Activated naive CD4-positive, alpha-beta T cell treated with anti-CD3 and anti-CD28 coated beads, Interleukin-2, amount 10 ng/mL, durations not matched to agents 7 days and 5 days (primary cell): ENCODE measurements around the gene CEACAM7.
"Not testable (repeated sequence)": the region's sequence is repeated elsewhere in the genome, so short reads cannot be mapped to it uniquely, and the experiment has no call there.

Experiments used
- CTCF ChIA-PET: fragments of 350-600 bp; sonication (Branson Sonifier 250); formaldehyde crosslinking; loops from one replicate; lab custom pipeline; 2021; ENCODE audit warnings: antibody characterized with exemption; lab: Charles Lee
- DNase-seq: peaks from one replicate; pipeline ENCODE4 v3.0.0-alpha.2; 2020
- H3K27ac Mint-ChIP-seq: one replicate; pipeline ENCODE4 v1.8.0; 2021; ENCODE audit warnings: mild to moderate bottlenecking, moderate library complexity, mixed read lengths
- H3K27me3 Mint-ChIP-seq: one replicate; pipeline ENCODE4 v1.8.0; 2021; ENCODE audit warnings: mild to moderate bottlenecking, mixed read lengths
- H3K36me3 Mint-ChIP-seq: one replicate; pipeline ENCODE4 v1.8.0; 2021; ENCODE audit warnings: mixed read lengths
- H3K4me1 Mint-ChIP-seq: one replicate; pipeline ENCODE4 v1.8.0; 2021; ENCODE audit warnings: mixed read lengths
- H3K4me3 Mint-ChIP-seq: one replicate; pipeline ENCODE4 v1.8.0; 2021; ENCODE audit warnings: mild to moderate bottlenecking, moderate library complexity, mixed read lengths
- H3K9me3 Mint-ChIP-seq: one replicate; pipeline ENCODE4 v1.8.0; 2021; ENCODE audit warnings: mixed read lengths

Gene CEACAM7

DNA sequence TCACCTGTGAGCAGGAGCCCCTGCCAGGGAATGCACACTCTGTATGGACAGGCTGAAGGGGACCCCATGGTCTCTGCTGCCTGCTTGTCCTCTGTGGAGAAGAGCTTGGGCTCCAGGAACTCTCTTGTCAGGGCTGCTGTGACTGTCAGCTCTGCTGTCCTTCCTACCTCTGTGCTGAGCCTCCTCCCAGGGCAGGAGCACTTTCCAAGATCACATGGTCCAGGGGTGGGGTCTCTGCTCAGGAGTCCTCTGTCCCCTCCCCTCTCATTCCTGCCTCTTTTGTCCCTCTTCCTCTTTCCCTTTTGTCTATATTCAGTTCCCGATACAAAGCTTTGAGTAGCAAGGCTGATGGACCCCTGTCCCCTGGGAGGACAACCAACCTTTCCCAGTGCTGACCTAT is at the start of gene CEACAM7:
Gene CEACAM7, minus strand, starts transcription at position 173 of the 400 bp plus-strand sequence. Its CDS starts 105 bp downstream, at position 68.
- Mint-ChIP-seq H3K27ac (no peak within 1 kb of the TSS), H3K27me3 (peaks cover 54% of the 10 kb centered on the region), H3K9me3 (no peaks in the 10 kb centered on the region), H3K4me1 (no peaks in the 10 kb centered on the region), H3K4me3 (no peak within 1 kb of the TSS), H3K36me3 (no peaks in the 10 kb centered on the region)
- CTCF ChIA-PET, result interaction anchor here (0.6 to 1.2 kb wide), 2 partner anchors 11 to 47 kb away, joined by 3 to 4 read pairs; no protein-coding TSS in a partner anchor
- DNase-seq, result no peak

GRCh38 chr19:41735071-41735600 is 47.1 kb upstream of the CEACAM7 start:
- Mint-ChIP-seq H3K4me1 (peaks cover 4% of the 10 kb centered on the region), H3K4me3 (no peak overlapping the region), H3K27me3 (peaks cover 53% of the 10 kb centered on the region), H3K9me3 (no peaks in the 10 kb centered on the region), H3K27ac (no peak overlapping the region), H3K36me3 (no peaks in the 10 kb centered on the region)
- no peak for DNase-seq
- CTCF ChIA-PET, result interaction anchor here (0.7 to 1.9 kb wide), 6 partner anchors 17 to 93 kb away, joined by 3 to 9 read pairs (median 4); partner anchors contain the start of gene CEACAM7

DNA sequence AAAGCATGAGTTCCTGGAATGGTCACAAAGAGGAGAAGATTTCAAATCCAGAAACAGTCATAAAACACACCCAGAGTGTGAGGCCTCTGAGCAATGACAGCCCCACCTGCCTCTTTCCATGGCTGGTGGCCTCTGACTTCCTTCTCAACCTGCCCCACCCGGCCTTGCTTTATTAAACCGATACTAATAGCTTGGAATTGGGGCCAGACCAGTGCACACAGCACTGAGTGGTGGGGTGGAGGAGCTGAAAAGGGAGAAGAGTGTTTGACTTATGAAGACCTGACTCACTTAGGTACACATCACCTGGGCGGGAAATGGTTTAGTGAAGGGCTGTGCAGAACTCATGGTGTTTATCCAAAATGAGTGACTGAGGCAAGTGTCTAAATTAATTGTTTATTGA is 46.5 kb upstream of the CEACAM7 start:
- Mint-ChIP-seq H3K27me3 (peaks cover 52% of the 10 kb centered on the region), H3K36me3 (no peaks in the 10 kb centered on the region), H3K9me3 (no peaks in the 10 kb centered on the region), H3K4me1 (no peaks in the 10 kb centered on the region), H3K4me3 (no peak overlapping the region), H3K27ac (no peak overlapping the region)
- CTCF ChIA-PET, result interaction anchor here (0.7 to 1.9 kb wide), 4 partner anchors 17 to 46 kb away, joined by 3 to 9 read pairs (median 4); partner anchors contain the start of gene CEACAM7
- no peak for DNase-seq

- H3K27ac Mint-ChIP-seq, result no peak overlapping the region
- H3K4me1 Mint-ChIP-seq, result no peaks in the 10 kb centered on the region
- peaks cover 48% of the 10 kb centered on the region for H3K27me3 Mint-ChIP-seq
- no peaks in the 10 kb centered on the region for H3K36me3 Mint-ChIP-seq
- H3K4me3 Mint-ChIP-seq, result no peak overlapping the region
- DNase-seq, result no peak
- CTCF ChIA-PET, result interaction anchor here (0.6 to 1.9 kb wide), 6 partner anchors 18 to 346 kb away, joined by 3 to 9 read pairs (median 3); no protein-coding TSS in a partner anchor
- no peaks in the 10 kb centered on the region for H3K9me3 Mint-ChIP-seq
Measured at GRCh38 chr19:41734156-41734555, 46.1 kb upstream of the CEACAM7 start.

GRCh38 chr19:41726493-41726892 is 38.4 kb upstream of the CEACAM7 start:
- H3K27me3 Mint-ChIP-seq, result peaks cover 24% of the 10 kb centered on the region
- no peaks in the 10 kb centered on the region for H3K4me1 Mint-ChIP-seq
- H3K4me3 Mint-ChIP-seq, result no peak overlapping the region
- no peaks in the 10 kb centered on the region for H3K36me3 Mint-ChIP-seq
- no peaks in the 10 kb centered on the region for H3K9me3 Mint-ChIP-seq
- no peak overlapping the region for H3K27ac Mint-ChIP-seq
- DNase-seq, result no peak
- CTCF ChIA-PET, result interaction anchor here (1.0 kb wide), 1 partner anchor 84 kb away, joined by 3 read pairs; no protein-coding TSS in a partner anchor

GRCh38 chr19:41720103-41720502 is 32.0 kb upstream of the CEACAM7 start:
- CTCF ChIA-PET, result no interaction called here
- Mint-ChIP-seq H3K9me3 (no peaks in the 10 kb centered on the region), H3K4me1 (no peaks in the 10 kb centered on the region), H3K27ac (no peak overlapping the region), H3K27me3 (peaks cover 52% of the 10 kb centered on the region), H3K4me3 (no peak overlapping the region), H3K36me3 (no peaks in the 10 kb centered on the region)
- no peak for DNase-seq

- no peak overlapping the region for H3K27ac Mint-ChIP-seq
- no peak overlapping the region for H3K4me3 Mint-ChIP-seq
- CTCF ChIA-PET, result interaction anchor here (2.5 kb wide), 1 partner anchor 12 kb away, joined by 11 read pairs; no protein-coding TSS in a partner anchor
- no peaks in the 10 kb centered on the region for H3K4me1 Mint-ChIP-seq
- no peaks in the 10 kb centered on the region for H3K36me3 Mint-ChIP-seq
- peaks cover 64% of the 10 kb centered on the region for H3K27me3 Mint-ChIP-seq
- no peaks in the 10 kb centered on the region for H3K9me3 Mint-ChIP-seq
- no peak for DNase-seq
Measured at GRCh38 chr19:41718761-41719160, 30.7 kb upstream of the CEACAM7 start.

- no peak for DNase-seq
- Mint-ChIP-seq H3K4me3 (no peak overlapping the region), H3K9me3 (no peaks in the 10 kb centered on the region), H3K27ac (no peak overlapping the region), H3K36me3 (no peaks in the 10 kb centered on the region), H3K4me1 (no peaks in the 10 kb centered on the region), H3K27me3 (peaks cover 60% of the 10 kb centered on the region)
- CTCF ChIA-PET, result no interaction called here
Measured at GRCh38 chr19:41714598-41714997, 26.5 kb upstream of the CEACAM7 start.

DNA sequence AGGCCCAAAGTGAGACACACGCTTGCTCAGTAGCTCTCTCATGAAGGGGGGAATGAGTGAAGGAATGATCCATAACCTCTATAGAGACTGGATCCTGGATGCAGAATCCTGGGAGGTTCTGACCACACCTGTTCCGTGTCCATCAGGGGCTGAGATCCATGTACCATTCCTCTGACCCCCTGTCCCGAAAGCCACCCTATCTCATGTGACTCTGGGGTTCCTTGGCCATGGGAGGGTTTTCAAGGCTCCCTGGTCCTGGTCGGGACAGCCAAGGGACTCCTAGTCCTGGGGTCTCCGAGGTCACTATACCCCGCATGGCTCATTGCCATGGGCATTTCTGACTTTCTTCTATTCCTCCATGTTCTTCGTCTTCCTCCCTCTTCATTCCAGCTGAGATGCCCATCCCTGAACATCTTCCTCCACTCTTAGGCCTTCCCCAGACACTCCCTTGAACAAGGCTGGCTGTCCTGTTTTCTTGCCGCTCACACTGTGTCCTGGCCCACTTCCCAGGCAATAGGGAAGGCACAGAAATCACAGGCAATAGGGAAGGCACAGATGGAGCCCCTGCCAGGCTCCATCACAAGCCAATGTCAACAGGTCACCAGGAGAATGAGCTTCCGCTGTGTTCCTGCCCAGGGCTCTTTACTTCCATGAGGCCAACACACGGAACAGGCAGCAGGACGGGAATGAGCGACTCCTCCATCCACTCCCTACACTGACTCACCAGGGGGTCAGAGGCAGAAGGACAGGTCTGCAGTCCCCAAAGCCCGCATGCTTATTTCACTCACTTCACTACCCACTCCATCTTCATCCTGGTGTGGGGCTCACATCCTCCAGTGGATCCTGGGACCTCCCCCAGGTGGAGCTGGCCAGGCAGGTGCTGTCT is 23.5 kb upstream of the CEACAM7 start:
- DNase-seq, result no peak
- no peaks in the 10 kb centered on the region for H3K9me3 Mint-ChIP-seq
- CTCF ChIA-PET, result no interaction called here
- H3K4me3 Mint-ChIP-seq, result no peak overlapping the region
- H3K27me3 Mint-ChIP-seq, result peaks cover 58% of the 10 kb centered on the region
- H3K4me1 Mint-ChIP-seq, result peaks cover 5% of the 10 kb centered on the region
- no peaks in the 10 kb centered on the region for H3K36me3 Mint-ChIP-seq
- no peak overlapping the region for H3K27ac Mint-ChIP-seq

DNA sequence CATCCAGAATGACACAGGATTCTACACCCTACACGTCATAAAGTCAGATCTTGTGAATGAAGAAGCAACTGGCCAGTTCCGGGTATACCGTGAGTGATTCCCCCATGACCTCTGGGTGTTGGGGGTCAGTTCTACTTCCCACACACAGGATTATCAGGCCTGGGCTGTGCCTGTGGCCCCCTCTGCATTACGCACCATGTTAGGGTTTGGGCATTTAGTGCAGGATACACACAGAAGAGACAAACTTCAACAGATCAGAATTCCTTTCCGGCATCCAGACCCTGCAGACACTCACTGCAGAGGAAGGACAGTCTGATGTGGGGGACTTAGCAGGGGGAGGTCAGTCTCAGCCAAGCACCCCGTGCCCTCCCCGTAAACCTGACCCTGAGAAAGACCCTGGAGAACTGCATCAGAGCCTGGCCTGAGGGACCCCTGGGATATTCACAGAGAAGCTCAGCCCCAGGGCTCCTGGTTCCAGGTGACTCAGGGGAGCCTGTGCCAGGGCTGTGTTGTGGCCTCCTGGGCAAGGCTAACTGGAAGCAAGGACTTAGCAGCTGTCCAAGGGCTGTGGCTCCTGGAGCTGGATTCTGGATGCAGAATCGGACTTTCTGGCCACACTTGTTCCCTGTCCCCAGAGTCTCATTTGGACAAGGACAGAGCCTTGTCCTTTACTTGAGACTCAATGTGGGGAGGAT is 22.0 kb upstream of the CEACAM7 start:
- Mint-ChIP-seq H3K36me3 (no peaks in the 10 kb centered on the region), H3K9me3 (no peaks in the 10 kb centered on the region), H3K4me1 (peaks cover 5% of the 10 kb centered on the region), H3K4me3 (no peak overlapping the region), H3K27me3 (peaks cover 61% of the 10 kb centered on the region), H3K27ac (no peak overlapping the region)
- CTCF ChIA-PET, result interaction anchor here (0.9 to 1.0 kb wide), 3 partner anchors 19 to 37 kb away, joined by 3 read pairs; no protein-coding TSS in a partner anchor
- no peak for DNase-seq

GRCh38 chr19:41709516-41709915 is 21.4 kb upstream of the CEACAM7 start:
- CTCF ChIA-PET, H3K36me3 Mint-ChIP-seq, H3K4me3 Mint-ChIP-seq, H3K27ac Mint-ChIP-seq, H3K9me3 Mint-ChIP-seq, H3K4me1 Mint-ChIP-seq, DNase-seq: not testable (repeated sequence)
- H3K27me3 Mint-ChIP-seq, result peaks cover 60% of the 10 kb centered on the region

GRCh38 chr19:41708481-41708880 is 20.4 kb upstream of the CEACAM7 start, which contains the start of gene CEACAM5:
CEACAM5 (plus strand) TSS chr19:41708626; CDS start chr19:41708732, 106 bp downstream.
- CTCF ChIA-PET, result interaction anchor here (3.4 kb wide), 1 partner anchor 45 kb away, joined by 14 read pairs; no protein-coding TSS in a partner anchor
- Mint-ChIP-seq H3K36me3 (no peaks in the 10 kb centered on the region), H3K27me3 (peaks cover 62% of the 10 kb centered on the region), H3K9me3 (no peaks in the 10 kb centered on the region), H3K4me1 (peaks cover 5% of the 10 kb centered on the region), H3K27ac (no peak within 1 kb of the TSS), H3K4me3 (no peak within 1 kb of the TSS)
- no peak for DNase-seq

DNA sequence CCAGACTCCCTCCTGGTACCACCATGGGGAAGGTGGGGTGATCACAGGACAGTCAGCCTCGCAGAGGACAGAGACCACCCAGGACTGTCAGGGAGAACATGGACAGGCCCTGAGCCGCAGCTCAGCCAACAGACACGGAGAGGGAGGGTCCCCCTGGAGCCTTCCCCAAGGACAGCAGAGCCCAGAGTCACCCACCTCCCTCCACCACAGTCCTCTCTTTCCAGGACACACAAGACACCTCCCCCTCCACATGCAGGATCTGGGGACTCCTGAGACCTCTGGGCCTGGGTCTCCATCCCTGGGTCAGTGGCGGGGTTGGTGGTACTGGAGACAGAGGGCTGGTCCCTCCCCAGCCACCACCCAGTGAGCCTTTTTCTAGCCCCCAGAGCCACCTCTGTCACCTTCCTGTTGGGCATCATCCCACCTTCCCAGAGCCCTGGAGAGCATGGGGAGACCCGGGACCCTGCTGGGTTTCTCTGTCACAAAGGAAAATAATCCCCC is 19.9 kb upstream of the CEACAM7 start:
- Mint-ChIP-seq H3K27me3 (peaks cover 62% of the 10 kb centered on the region), H3K9me3 (no peaks in the 10 kb centered on the region), H3K4me3 (no peak overlapping the region), H3K36me3 (no peaks in the 10 kb centered on the region), H3K4me1 (peaks cover 5% of the 10 kb centered on the region), H3K27ac (no peak overlapping the region)
- CTCF ChIA-PET, result interaction anchor here (1.3 to 3.4 kb wide), 5 partner anchors 11 to 46 kb away, joined by 5 to 28 read pairs (median 11); no protein-coding TSS in a partner anchor
- no peak for DNase-seq

DNA sequence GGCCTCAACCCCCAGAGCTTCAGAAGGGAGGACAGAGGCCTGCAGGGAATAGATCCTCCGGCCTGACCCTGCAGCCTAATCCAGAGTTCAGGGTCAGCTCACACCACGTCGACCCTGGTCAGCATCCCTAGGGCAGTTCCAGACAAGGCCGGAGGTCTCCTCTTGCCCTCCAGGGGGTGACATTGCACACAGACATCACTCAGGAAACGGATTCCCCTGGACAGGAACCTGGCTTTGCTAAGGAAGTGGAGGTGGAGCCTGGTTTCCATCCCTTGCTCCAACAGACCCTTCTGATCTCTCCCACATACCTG is 19.4 kb upstream of the CEACAM7 start:
- peaks cover 62% of the 10 kb centered on the region for H3K27me3 Mint-ChIP-seq
- no peak overlapping the region for H3K4me3 Mint-ChIP-seq
- no peak for DNase-seq
- no peaks in the 10 kb centered on the region for H3K9me3 Mint-ChIP-seq
- no peaks in the 10 kb centered on the region for H3K36me3 Mint-ChIP-seq
- CTCF ChIA-PET, result interaction anchor here (0.6 to 3.4 kb wide), 22 partner anchors 9 to 250 kb away, joined by 3 to 28 read pairs (median 5); no protein-coding TSS in a partner anchor
- H3K27ac Mint-ChIP-seq, result no peak overlapping the region
- H3K4me1 Mint-ChIP-seq, result peaks cover 5% of the 10 kb centered on the region
